C4-2B (cell line): ENCODE data around the gene KAT2B.

Experiments
- ZFX ChIP-seq: fragments of 450-650 bp; IDR thresholded peaks from 2 replicates; pipeline ENCODE4 v1.6.1; 2017
- TF ChIP-seq, protein P1 (sequence below): fragments of 450-650 bp; conservative IDR thresholded peaks from 2 replicates; pipeline ENCODE4 v1.5.1; 2017; ENCODE audit warnings: mild to moderate bottlenecking

DNA sequence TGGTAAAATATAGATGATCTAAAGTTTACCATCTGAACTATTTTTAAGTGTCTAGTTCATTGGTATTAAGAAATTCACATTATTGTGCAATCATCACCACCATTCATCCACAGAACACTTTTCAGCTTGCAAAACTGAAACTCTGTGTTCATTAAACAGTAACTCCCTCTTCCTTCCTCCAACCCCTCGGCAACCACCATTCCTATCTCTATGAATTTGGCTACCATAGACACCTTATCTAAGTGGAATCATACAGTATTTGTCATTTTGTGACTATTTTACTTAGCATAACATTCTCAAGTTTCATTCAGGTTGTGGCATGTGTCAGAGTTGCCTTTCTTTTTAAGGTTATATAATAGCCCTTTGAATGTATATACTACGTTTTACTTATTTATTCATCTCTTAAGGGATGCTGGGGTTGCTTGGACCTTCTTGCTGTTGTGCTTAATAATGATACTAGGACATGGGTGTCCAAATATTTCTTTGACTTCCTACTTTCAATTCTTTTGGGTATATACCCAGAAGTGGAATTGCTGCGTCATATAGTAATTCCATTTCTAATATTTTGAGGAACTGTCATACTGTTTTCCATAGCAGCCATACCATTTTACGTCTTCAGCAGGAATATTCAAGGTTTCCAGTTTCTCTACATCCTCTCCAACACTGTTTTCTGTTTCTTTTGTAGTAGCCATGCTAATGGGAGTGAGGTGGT lies 20.9 kb downstream of the KAT2B start:
- TF ChIP-seq, protein P1, sequence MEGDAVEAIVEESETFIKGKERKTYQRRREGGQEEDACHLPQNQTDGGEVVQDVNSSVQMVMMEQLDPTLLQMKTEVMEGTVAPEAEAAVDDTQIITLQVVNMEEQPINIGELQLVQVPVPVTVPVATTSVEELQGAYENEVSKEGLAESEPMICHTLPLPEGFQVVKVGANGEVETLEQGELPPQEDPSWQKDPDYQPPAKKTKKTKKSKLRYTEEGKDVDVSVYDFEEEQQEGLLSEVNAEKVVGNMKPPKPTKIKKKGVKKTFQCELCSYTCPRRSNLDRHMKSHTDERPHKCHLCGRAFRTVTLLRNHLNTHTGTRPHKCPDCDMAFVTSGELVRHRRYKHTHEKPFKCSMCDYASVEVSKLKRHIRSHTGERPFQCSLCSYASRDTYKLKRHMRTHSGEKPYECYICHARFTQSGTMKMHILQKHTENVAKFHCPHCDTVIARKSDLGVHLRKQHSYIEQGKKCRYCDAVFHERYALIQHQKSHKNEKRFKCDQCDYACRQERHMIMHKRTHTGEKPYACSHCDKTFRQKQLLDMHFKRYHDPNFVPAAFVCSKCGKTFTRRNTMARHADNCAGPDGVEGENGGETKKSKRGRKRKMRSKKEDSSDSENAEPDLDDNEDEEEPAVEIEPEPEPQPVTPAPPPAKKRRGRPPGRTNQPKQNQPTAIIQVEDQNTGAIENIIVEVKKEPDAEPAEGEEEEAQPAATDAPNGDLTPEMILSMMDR = no peak
- TF ChIP-seq ZFX = no peak
